NK-92 (cell line): ENCODE data around the gene ABL1.

Source experiments
- DNase-seq: peaks from one replicate; lab custom pipeline; 2025; ENCODE audit not compliant: unreplicated experiment; lab: John Stamatoyannopoulos, UW

Gene ABL1

GRCh38 chr9:130870491-130871381 lies 35.7 kb downstream of the ABL1 start:
- no peak for DNase-seq

- DNase-seq = no peak
Observed at GRCh38 chr9:130871395-130872062, 36.5 kb downstream of the ABL1 start.

GRCh38 chr9:130872093-130872492 lies 37.0 kb downstream of the ABL1 start:
- DNase-seq = no peak

GRCh38 chr9:130872508-130872907 lies 37.5 kb downstream of the ABL1 start:
- no peak for DNase-seq

- DNase-seq = no peak
Observed at GRCh38 chr9:130872912-130873503, 38.0 kb downstream of the ABL1 start.

- DNase-seq = no peak
Observed at GRCh38 chr9:130873966-130874365, 38.9 kb downstream of the ABL1 start.

- DNase-seq = no peak
Observed at GRCh38 chr9:130874783-130875182, 39.7 kb downstream of the ABL1 start.

GRCh38 chr9:130877300-130877699 lies 42.2 kb downstream of the ABL1 start:
- DNase-seq = no peak

GRCh38 chr9:130878295-130878694 lies 43.2 kb downstream of the ABL1 start:
- DNase-seq = no peak

GRCh38 chr9:130879863-130880411 lies 44.9 kb downstream of the ABL1 start:
- no peak for DNase-seq

- no peak for DNase-seq
Observed at GRCh38 chr9:130880599-130881220, 45.7 kb downstream of the ABL1 start.

- DNase-seq = no peak
Observed at GRCh38 chr9:130881516-130881915, 46.5 kb downstream of the ABL1 start.

- DNase-seq = no peak
Observed at GRCh38 chr9:130882696-130883225, 47.7 kb downstream of the ABL1 start.

- no peak for DNase-seq
Observed at GRCh38 chr9:130883479-130883878, 48.4 kb downstream of the ABL1 start.

GRCh38 chr9:130884111-130884531 lies 49.1 kb downstream of the ABL1 start:
- DNase-seq = no peak

- no peak for DNase-seq
Observed at GRCh38 chr9:130884542-130885483, 49.8 kb downstream of the ABL1 start.

- no peak for DNase-seq
Observed at GRCh38 chr9:130885484-130886375, 50.7 kb downstream of the ABL1 start.

- no peak for DNase-seq
Observed at GRCh38 chr9:130886981-130887380, 51.9 kb downstream of the ABL1 start.
